HG03039 (cell line): ENCODE data around the gene C1orf87.
"Not testable (repeated sequence)": the region's sequence is repeated elsewhere in the genome, so short reads cannot be mapped to it uniquely, and the experiment has no call there.

ENCODE experiments used
- ATAC-seq: cut with Tn5 transposase; IDR thresholded peaks from one replicate; pipeline ENCODE4 v1.9.1; 2021; ENCODE audit warnings: mild to moderate bottlenecking, moderate library complexity; ENCODE audit not compliant: unreplicated experiment

The C1orf87 gene

GRCh38 chr1:59997479-59998115 is 76.0 kb downstream of the C1orf87 start:
- no peak for ATAC-seq

- no peak for ATAC-seq
Measured at GRCh38 chr1:59994302-59995198, 79.0 kb downstream of the C1orf87 start.

- ATAC-seq = no peak
Measured at GRCh38 chr1:59992040-59992820, 81.3 kb downstream of the C1orf87 start.

GRCh38 chr1:59990470-59990869 is 83.1 kb downstream of the C1orf87 start:
- no peak for ATAC-seq

DNA sequence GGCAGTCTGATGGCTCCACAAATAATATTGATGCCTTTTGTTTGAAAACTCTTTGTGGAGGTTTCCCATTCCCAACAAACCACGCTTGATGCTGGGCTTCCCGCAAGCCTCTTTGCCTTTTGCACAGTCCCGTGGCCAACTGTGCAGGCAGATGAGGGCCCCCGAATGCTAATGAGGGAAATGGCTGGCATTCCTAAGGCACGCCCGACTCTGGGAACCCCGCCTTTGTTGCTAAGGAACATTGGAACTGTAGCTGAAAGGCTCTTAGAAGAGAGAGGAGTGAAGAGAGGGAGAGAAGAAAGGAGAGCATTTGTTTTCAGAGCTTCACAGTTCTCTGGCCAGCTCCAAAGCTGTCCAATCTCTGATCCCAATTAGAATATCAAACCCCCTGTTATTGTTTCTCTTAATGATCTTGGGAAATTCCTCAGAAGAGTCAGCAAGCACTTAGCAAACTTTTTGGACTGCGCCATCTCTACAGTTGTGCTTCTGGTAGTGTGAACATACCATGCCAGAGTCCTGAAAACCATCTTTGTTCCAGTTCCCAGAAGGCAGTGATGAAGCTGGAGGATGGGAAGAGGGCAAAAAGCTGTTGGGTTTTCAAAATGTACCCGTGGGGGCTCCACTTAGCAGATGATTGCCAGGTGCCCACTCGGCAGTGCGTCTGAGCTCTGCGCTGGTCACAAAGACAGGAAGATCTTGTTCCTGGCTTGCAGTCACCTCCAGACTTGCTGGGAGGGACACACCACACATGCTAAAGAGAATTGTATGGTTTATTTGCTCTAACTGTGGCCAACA is 86.9 kb downstream of the C1orf87 start:
- no peak for ATAC-seq

GRCh38 chr1:59985911-59986515 is 87.6 kb downstream of the C1orf87 start:
- no peak for ATAC-seq

DNA sequence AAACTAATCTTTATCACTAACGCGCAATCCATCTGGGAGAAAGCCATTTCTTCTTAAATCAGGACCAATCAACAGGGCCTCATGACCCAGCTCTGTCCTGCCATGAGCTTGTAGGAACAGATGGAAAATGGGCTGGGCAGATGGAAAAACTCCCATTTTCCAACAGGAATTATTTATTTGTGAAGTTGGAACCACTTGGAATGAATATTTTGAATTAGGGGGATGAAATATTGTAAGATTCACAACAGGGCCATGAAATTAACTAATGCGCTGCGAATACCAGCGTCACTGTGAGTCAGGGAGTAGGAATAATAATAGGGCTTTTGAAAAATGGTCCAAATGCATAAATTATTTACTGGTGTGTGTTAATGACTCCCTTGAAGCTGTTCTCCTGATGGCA is 93.9 kb downstream of the C1orf87 start:
- no peak for ATAC-seq

GRCh38 chr1:59978511-59978910 is 95.1 kb downstream of the C1orf87 start:
- no peak for ATAC-seq

DNA sequence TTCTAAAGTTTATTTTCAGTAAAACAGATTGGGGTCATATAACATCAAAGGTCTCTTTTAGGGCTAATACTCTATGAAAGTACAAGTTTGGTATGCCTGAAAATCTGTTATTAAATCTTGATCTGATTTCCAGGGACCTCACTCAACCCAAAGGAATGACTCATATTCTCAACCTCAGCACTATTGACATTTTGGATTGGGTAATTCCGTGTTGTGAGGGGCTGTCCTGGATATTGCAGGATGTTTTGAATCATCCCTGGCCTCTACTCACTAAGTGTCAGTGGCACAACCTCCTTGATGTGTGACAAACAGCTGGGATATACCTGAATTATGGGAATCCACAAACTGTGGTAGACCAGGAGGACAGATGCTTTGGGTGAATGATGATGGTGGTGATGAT is 95.5 kb downstream of the C1orf87 start:
- ATAC-seq = no peak

DNA sequence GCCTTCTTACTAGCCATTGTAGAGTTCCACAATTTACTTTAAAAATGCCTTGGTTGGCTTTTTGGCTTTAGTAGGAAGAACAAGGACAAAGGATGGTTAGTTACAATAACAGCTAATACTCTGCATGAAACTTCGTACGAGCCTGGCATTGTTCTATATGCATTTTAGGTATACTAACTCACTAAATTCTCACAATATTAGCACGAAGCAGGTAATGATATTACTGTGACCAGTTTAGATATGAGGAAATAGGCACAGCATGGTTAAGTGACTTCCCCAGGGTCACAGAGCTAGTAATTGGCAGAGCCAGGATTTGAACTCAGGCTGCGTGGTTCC is 96.5 kb downstream of the C1orf87 start:
- ATAC-seq = no peak

DNA sequence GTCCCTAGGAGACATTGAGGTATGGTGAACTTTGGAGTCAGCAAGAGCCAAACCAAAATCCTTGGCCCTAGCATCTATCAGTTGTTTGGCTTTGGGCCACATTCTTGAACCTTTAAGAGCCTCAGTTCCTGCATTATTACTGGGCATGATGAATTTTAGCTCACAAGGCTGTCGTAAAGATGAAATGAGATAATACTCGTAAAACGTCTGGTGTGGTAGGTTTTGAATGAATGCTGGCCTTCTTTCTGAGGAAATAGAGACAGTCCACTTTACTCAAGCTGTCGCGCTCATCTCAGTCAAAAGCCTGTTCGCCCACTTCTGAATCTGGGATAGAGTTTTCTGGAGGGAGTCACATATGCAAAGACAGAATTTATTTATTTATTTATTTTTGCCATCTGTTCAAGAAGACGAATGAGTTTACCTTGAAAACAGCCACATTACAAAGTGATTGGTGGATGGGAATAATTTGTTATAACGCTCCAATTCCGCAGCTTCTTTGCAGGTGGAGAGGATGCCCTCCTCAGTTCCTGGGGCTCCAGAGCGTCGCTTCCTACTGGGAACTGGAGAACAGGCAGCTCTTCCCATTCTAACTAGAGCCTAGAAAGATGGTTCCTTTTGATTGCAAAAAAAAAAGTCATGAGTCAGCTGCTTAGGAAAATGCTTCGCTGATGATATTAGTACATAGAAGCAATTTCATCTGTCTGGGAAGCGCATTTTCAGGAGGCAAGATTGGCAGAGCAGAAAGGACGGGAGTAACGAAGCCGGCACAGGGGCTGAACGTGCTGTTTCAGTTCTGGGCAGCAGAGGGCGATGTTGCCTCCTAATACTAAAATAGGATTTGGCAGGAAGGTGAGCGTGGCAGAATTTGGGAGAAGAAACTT is 97.1 kb downstream of the C1orf87 start:
- no peak for ATAC-seq

- ATAC-seq = no peak
Measured at GRCh38 chr1:59973719-59974118, 99.9 kb downstream of the C1orf87 start.

GRCh38 chr1:59972216-59972927 is 101.2 kb downstream of the C1orf87 start:
- ATAC-seq = no peak

DNA sequence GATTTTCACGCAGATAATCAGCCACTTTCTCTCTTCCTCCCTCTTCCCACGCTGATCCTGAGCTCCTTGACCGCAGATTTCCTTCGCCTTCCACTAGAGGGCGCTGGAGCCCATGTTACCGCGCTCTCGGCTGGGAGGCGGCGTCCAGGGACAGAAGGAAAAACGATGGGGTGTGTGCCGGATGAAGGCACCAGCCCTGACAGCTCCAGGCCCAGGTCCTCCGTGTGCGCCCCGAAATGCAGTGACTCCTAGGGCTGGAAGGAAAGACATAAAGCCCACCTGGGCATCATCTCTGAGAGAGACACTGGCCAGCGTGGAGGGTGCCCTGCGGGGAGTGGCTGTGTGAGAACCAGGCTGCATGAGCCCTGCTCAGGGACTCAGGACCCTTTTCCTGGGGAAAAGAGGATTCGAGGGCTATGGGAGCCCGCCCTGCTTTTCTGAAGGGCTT is 102.1 kb downstream of the C1orf87 start:
- ATAC-seq = no peak

GRCh38 chr1:59969542-59970175 is 103.9 kb downstream of the C1orf87 start:
- not testable (repeated sequence) for ATAC-seq

DNA sequence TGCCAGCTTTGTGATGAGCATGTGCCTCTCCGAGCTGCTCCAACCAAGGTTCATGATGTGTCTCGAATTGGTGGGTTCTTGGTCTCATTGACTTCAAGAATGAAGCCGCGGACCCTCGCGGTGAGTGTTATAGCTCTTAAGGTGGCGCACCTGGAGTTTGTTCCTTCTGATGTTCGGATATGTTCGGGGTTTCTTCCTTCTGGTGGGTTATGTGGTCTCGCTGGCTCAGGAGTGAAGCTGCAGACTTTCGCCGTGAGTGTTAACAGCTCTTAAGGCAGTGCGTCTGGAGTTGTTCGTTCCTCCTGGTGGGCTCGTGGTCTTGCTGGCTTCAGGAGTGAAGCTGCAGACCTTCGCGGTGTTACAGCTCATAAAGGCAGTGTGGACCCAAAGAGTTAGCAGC is 104.8 kb downstream of the C1orf87 start:
- not testable (repeated sequence) for ATAC-seq

DNA sequence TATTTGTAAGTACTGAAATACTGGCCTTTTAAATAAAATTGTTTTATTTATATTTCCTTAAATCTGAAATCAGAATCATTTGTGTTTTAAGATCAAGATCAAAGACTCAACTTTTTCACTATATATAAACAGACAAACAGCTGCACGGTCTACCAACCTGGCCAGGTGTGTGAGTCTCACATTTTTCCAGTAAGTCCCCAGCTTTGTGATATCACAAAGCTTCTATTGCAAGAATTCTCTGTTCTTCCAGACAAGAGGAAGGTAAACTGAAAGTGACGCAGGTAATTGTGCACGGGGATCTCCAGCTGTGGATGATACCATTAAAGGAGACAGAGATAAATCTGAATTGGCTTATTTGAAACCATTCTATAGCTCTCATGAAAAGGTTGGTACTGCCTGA is 105.8 kb downstream of the C1orf87 start:
- ATAC-seq = no peak

DNA sequence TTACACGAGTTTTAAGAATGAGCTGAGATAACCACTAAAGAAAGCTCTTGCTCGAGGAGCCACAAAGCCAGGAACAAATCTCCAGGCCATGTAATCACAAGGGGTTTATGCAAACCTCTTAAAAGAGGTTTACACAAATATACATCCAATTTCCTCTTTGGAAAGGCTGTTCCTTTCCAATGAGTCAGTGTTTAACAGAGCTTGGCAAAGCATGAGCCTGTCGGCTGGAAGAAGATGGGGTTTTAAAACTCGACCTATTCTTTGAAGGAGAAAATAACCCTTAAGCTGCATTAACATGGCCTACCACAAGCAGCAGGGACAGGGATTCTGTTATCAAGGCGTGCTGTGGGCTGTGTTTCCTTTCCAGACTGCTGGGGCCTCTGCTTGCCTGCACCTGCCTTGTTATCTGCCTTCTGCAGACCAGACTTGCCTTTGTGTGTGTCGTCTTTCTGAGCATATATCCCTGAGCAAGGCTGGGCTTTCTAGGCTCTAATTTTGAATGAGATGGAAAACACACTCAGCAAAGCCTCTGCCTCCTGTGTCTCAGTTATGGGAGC is 106.4 kb downstream of the C1orf87 start:
- no peak for ATAC-seq
